HG03108 (cell line): ENCODE data around the gene EVC.

Source experiments
- ATAC-seq: cut with Tn5 transposase; IDR thresholded peaks from one replicate; pipeline ENCODE4 v1.9.1; 2021; ENCODE audit warnings: moderate library complexity; ENCODE audit not compliant: unreplicated experiment

The EVC gene

DNA sequence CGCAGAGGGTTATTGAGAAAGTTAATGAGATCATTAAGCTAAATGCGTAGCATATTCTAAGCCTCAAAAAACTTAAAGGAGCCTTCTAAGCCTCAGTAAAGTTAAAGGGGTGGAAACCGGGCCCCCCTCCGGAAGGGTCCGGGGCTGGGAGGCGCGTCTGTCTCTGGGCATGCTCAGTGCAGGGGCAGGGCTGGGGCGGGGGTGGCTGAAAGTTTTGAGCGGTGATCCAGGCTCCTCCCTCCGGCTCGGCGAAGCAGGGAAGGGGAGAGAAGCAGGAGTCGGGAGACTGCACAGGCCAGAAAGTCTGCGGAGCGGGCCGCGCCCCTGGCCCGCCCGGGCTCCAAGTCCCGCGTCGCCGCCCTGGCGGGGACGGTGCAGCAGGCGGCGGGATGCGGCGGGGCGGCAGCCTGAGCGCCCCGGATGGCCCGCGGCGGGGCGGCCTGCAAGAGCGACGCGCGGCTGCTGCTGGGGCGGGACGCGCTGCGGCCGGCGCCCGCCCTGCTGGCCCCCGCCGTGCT, at the start of gene EVC:
Gene EVC, plus strand, starts transcription at position 241 of the 518 bp plus-strand sequence. Its CDS starts 180 bp downstream, at position 421.
- no peak for ATAC-seq

DNA sequence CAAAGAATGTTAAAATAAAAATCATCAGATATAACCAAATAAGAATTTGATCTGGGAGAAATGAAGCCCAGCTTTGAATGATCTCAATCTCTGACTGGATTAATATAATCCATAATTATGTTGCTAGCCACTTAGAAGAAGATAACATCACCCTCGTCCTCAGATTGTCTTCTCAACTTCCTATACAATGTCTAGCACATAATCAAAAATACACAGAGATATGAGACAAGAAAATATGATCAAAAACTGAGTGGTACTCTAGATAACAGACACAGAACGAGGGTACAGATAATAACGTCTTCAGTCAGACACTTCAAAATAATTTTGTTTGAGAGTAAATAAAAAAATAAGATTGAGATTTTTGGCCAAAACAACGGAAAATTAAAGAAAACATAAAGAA, 49.8 kb upstream of the EVC start:
- ATAC-seq = no peak

GRCh38 chr4:5662555-5662954, 48.4 kb upstream of the EVC start:
- no peak for ATAC-seq

DNA sequence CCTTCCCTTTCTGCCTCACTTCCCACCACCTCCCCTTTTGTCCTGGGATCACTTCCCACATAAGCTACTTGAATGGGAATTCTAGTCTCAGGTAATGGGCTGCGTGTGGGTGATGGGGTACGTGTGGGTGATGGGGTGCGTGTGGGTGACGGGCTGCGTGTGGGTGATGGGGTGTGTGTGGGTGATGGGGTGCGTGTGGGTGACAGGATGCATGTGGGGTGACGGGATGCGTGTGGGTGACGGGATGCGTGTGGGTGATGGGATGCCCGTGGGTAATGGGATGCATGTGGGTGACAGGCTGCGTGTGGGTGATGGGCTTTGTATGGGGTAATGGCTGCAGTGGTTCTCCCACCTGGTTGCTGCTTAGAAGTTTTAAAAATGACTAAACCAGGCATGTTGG, 46.2 kb upstream of the EVC start:
- no peak for ATAC-seq

- no peak for ATAC-seq
Measured at GRCh38 chr4:5666741-5667140, 44.3 kb upstream of the EVC start.

DNA sequence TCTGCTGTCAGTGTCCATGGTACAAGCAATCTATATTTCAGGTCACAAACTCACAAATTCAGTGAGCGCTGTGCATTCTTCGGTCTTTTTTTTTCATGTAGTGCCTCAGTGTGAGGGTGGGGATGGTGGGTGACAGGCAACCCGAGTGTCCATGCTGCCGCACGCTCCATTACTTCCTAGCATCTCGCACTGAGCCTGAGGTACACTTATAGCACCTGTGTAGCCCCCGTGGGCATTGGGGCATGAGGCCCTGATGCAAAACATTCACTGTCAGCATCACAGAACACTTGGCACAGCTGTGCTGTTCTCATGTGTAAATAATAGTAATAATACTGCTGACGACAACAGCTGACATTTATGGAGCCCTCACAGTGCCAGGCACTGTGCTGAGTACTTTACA, 34.2 kb upstream of the EVC start:
- ATAC-seq = no peak

DNA sequence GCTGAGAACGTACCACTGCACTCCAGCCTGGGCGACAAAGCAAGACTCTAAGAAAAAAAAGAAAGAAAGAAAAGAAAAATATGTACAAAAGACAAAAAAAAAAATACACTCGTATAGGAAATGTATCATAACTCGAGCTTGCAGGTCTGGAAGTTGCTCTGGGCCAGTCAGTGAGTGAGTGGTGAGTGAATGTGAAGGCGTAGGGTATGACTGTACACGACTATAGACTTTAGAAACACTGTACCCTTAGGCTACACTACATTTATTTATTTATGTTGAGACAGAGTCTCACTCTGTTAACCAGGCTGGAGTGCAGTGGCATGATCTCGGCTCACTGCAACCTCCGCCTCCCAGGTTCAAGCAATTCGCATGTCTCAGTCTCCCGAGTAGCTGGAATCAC, 32.0 kb upstream of the EVC start:
- no peak for ATAC-seq

DNA sequence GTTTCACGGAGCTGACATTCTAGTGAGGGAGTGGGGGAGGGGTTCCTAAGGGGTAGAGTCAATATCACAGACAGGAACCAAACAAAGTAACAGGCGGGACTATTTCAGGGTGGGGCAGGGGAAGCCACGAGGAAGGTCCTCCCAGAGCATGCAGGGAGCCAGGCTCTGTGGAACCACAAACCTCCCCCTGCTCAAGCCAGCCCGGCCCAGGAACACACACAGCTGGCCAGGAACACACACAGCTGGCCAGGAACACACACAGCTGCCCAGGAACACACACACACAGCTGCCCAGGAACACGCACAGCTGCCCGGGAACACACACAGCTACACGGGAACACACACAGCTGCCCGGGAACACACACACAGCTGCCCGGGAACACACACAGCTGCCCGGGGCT, 27.4 kb upstream of the EVC start:
- ATAC-seq = no peak

- no peak for ATAC-seq
Measured at GRCh38 chr4:5685296-5685695, 25.7 kb upstream of the EVC start.

GRCh38 chr4:5686338-5686737, 24.7 kb upstream of the EVC start:
- ATAC-seq = no peak

GRCh38 chr4:5689065-5689464, 21.9 kb upstream of the EVC start:
- ATAC-seq = no peak

- ATAC-seq = no peak
Measured at GRCh38 chr4:5691491-5692132, 19.4 kb upstream of the EVC start.

DNA sequence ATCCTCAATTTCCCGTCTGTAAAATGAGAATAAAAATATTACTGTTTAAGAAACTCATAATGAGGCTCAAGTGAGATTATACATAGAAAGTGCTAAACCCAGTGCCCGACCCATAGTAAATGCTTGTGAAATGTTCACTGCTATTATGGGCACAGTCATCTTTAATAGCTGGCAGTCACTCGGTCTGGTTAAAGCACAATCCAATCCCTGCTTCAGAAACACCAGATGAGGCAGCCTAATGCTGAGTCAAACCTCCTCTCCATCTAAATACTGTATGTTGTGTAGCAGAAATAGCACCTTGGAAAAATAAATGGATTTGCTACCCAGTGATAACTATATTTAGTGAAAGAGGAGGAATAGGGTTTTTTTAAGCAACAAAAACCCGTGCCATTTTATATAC, 17.1 kb upstream of the EVC start:
- ATAC-seq = no peak

GRCh38 chr4:5696341-5696740, 14.7 kb upstream of the EVC start:
- ATAC-seq = no peak

- ATAC-seq = no peak
Measured at GRCh38 chr4:5700459-5700858, 10.5 kb upstream of the EVC start.

- ATAC-seq = no peak
Measured at GRCh38 chr4:5701971-5702370, 9.0 kb upstream of the EVC start.

- no peak for ATAC-seq
Measured at GRCh38 chr4:5703831-5704230, 7.2 kb upstream of the EVC start.

DNA sequence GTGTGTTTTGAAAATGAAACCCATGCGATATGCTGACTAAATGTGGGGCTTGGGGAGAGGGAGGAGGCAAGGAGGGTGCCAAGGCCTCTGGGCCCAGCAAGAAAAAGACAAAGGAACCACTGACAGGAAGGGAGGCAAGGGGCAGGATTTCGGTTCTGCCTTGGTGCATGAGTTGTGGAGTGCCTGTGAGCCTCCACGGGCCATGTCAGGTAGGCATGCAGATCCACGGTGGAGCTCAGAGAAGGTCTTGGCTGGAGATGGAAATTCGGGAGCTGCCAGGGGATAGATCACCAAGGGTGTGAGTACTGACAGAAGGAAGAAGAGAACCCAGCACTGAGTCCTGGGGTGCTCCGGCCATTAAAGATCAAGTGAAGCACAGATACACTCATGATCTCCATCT, 6.7 kb upstream of the EVC start:
- no peak for ATAC-seq

- no peak for ATAC-seq
Measured at GRCh38 chr4:5705647-5706320, 5.2 kb upstream of the EVC start.

DNA sequence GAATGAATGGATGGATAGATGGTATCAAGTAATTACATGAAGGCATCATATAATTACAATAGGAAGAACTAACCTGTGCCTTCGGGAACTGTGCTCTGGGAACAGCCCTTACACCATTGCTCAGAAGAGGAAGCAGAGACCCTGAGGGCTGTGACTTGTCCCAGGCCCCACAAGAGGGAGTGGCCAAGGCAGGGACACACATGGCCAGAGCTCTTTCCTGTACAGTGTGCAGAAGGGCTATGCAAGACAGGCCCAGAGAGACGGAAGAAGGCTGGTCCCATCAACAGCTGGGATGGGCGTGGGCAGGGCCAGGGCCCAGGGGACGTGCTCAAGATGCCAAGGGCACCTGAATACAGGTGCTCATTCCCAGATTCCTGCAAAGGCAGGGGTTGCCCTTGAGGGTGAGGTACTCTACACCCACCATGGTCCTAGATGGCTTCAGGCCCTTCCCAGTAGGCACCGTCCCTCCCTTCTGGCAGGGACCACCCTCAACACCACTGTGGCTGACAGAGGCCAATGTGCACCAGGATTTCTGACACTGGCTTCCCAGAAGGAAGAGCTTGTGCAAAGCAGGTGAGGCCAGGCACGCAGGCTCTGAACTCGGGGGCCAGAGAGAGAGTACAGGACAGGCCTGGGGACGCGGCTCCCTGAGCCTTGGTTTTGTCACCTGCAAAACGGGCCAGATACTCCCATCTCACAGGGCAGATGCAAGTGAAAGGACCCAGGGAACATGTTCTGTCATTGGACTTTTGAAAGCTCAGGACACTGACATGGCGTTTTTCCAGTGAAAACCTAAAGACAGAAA, 4.3 kb upstream of the EVC start:
- no peak for ATAC-seq

DNA sequence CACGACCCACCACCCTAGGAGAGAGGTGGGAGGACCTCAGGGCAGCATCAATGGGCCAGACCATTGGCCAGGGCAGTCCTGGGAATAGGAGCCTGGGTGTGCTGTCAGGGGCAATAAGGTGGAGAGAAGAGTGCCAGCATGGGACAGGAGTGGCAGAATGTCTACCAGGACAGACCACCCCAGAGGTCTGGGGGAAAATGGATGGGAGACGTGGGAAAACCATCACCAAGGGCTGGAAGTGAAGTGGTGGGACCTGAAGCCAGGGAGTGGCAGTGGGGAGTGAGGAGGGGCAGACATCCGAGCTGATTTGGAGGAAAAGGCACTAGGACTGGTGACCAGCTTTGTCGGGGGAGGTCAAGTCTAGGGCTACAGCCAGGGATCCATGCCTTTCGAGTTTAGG, 3.6 kb upstream of the EVC start:
- ATAC-seq = no peak
